Fibroblast of pulmonary artery (primary cell): ENCODE measurements around the gene TERF2IP.

ENCODE experiments used
- DNase-seq: peaks from one replicate; pipeline ENCODE4 v3.0.0-alpha.2; 2010; ENCODE audit warnings: low read depth
- H3K4me3 ChIP-seq: replicated peaks from 2 replicates; pipeline ENCODE4 v1.5.1; 2011; ENCODE audit warnings: low read depth, mild to moderate bottlenecking, control low read depth, low read length, moderate library complexity
- CTCF ChIP-seq: IDR thresholded peaks from 2 replicates; pipeline ENCODE4 v1.5.1; 2011; ENCODE audit warnings: mild to moderate bottlenecking, control low read depth, low read length, inconsistent platforms; ENCODE audit errors: missing control alignments

Gene TERF2IP

GRCh38 chr16:75647492-75648264 lies at the start of gene TERF2IP, which contains the start of gene KARS1:
TSS of gene TERF2IP (plus strand) at chr16:75647773. CDS start at chr16:75647883, 110 bp downstream.
TSS of gene KARS1 (minus strand) at chr16:75647665. CDS start at chr16:75647639, 26 bp downstream.
- peak within 1 kb of the TSS; percentile 96 for H3K4me3 ChIP-seq
- DNase-seq, result peak; percentile 92
- TF ChIP-seq CTCF, result no peak

GRCh38 chr16:75599452-75600277 lies 47.9 kb upstream of the TERF2IP start:
- no peak for TF ChIP-seq CTCF
- no peak for DNase-seq
- no peak overlapping the region for H3K4me3 ChIP-seq

- no peak for TF ChIP-seq CTCF
- no peak overlapping the region for H3K4me3 ChIP-seq
- DNase-seq, result no peak
These were observed 44.3 kb upstream of the TERF2IP start for GRCh38 chr16:75603241-75603640.

- TF ChIP-seq CTCF, result no peak
- H3K4me3 ChIP-seq, result no peak overlapping the region
- no peak for DNase-seq
These were observed 41.1 kb upstream of the TERF2IP start for GRCh38 chr16:75606507-75606906.

GRCh38 chr16:75614066-75614897 lies 33.3 kb upstream of the TERF2IP start:
- DNase-seq, result peak; percentile 46
- H3K4me3 ChIP-seq, result no peak overlapping the region
- TF ChIP-seq CTCF, result no peak

- no peak for TF ChIP-seq CTCF
- no peak overlapping the region for H3K4me3 ChIP-seq
- no peak for DNase-seq
These were observed 32.0 kb upstream of the TERF2IP start for GRCh38 chr16:75615619-75616018.
